Naive B cell (primary cell): ENCODE measurements around the gene NBPF15. TPM values are rescaled to one million over a fixed set of nuclear protein-coding genes. Genes with fewer than 3 reads are reported as not detected.
"Not testable (repeated sequence)": the region's sequence is repeated elsewhere in the genome, so short reads cannot be mapped to it uniquely, and the experiment has no call there.

Experiments
- ATAC-seq, 2 donors: fragments of 150-1000 bp; cut with Tn5 transposase; 2 replicates each; pipeline ENCODE4 v1.10.0; 2021; ENCODE audit warnings: low read depth in 2 of 2, mild to moderate bottlenecking in 2 of 2, moderate library complexity in 2 of 2
- DNase-seq: peaks from one replicate; pipeline ENCODE4 v3.0.0; 2022
- H3K27ac Mint-ChIP-seq, 6 donors: one replicate each; pipeline ENCODE4 v1.8.0; 2020 to 2022; ENCODE audit warnings: mild to moderate bottlenecking in 6 of 6, mixed read lengths in 6 of 6, moderate library complexity in 5 of 6, inconsistent platforms in 2 of 6
- H3K27me3 Mint-ChIP-seq, 3 donors: one replicate each; pipeline ENCODE4 v1.8.0; 2021 to 2022; ENCODE audit warnings: mixed read lengths in 3 of 3, mild to moderate bottlenecking in 1 of 3
- H3K36me3 Mint-ChIP-seq, 2 donors: one replicate each; pipeline ENCODE4 v1.8.0; 2020 to 2022; ENCODE audit warnings: mixed read lengths in 2 of 2, inconsistent platforms in 1 of 2, mild to moderate bottlenecking in 1 of 2
- H3K4me1 Mint-ChIP-seq, 3 donors: one replicate each; pipeline ENCODE4 v1.8.0; 2020 to 2022; ENCODE audit warnings: mixed read lengths in 3 of 3, inconsistent platforms in 1 of 3, mild to moderate bottlenecking in 1 of 3, moderate library complexity in 1 of 3
- H3K4me3 Mint-ChIP-seq, 8 donors: one replicate each; pipeline ENCODE4 v1.8.0; 2020 to 2022; ENCODE audit warnings: mild to moderate bottlenecking in 8 of 8, mixed read lengths in 8 of 8, moderate library complexity in 8 of 8, inconsistent platforms in 2 of 8
- H3K9me3 Mint-ChIP-seq, 7 donors: one replicate each; pipeline ENCODE4 v1.8.0; 2020 to 2022; ENCODE audit warnings: mixed read lengths in 7 of 7, mild to moderate bottlenecking in 5 of 7, inconsistent platforms in 2 of 7, moderate library complexity in 1 of 7
- polyA plus RNA-seq, 6 donors: library from polyadenylated mRNA; unstranded; fragments of 300-500 nt; fragmentation: Illumina TruSeq; gene quantifications; one replicate each; pipeline ENCODE4 v1.2.3, GENCODE V29; 2021; ENCODE audit warnings: low read depth in 6 of 6

The NBPF15 gene
- 10 to 100 TPM in 4 of 6 donors, 1 to 10 TPM in 2; 6.5 to 15.2 (median 10.7) TPM for polyA plus RNA-seq

- H3K27me3 Mint-ChIP-seq, H3K9me3 Mint-ChIP-seq: not testable (repeated sequence)
- peak; percentile 93 to 95 for ATAC-seq
Observed at GRCh38 chr1:144461136-144461759, at the start of gene NBPF15. Gene NBPF15 (minus strand): TSS chr1:144461669. CDS start chr1:144440003, 21,666 bp downstream.

GRCh38 chr1:144496429-144496828, 35.0 kb upstream of the NBPF15 start:
- not testable (repeated sequence) for H3K36me3 Mint-ChIP-seq, ATAC-seq, H3K4me1 Mint-ChIP-seq, H3K9me3 Mint-ChIP-seq, H3K4me3 Mint-ChIP-seq, DNase-seq, H3K27ac Mint-ChIP-seq, H3K27me3 Mint-ChIP-seq

More at GRCh38 chr1:144461136-144461759, at the start of gene NBPF15:
- H3K4me3 Mint-ChIP-seq = peak within 1 kb of the TSS; percentile 95 to 98 (median 96)
- peak within 1 kb of the TSS in 4 of 6 donors; percentile 65 to 91 (median 72) for H3K27ac Mint-ChIP-seq
- not testable (repeated sequence) for H3K36me3 Mint-ChIP-seq, H3K4me1 Mint-ChIP-seq
- peak; percentile 61 for DNase-seq

DNA sequence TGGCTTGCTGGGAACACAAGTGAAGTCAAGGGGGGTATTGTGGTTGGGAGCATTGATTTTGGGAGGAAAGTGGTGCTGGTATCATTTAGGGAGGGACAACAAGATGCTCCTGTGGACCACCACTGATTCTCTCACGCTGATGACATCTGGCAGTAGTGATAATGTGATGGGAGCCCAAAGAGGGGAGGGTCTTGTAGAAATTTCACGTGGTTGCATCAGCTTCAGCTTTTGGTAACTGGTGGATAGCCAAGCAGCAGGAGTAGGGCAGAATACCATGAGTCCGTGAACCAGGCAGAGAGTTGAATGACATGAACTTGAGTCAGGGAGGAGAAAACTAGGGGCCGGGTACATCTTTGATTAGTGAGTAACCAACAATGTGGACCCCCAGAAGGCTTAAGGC, 32.7 kb upstream of the NBPF15 start:
- not testable (repeated sequence) for H3K4me1 Mint-ChIP-seq, ATAC-seq, H3K36me3 Mint-ChIP-seq, DNase-seq, H3K27ac Mint-ChIP-seq, H3K4me3 Mint-ChIP-seq, H3K9me3 Mint-ChIP-seq, H3K27me3 Mint-ChIP-seq

GRCh38 chr1:144490394-144490793, 28.9 kb upstream of the NBPF15 start:
- H3K4me1 Mint-ChIP-seq, ATAC-seq: not testable (repeated sequence)

GRCh38 chr1:144487002-144487401, 25.5 kb upstream of the NBPF15 start:
- H3K4me3 Mint-ChIP-seq, ATAC-seq, H3K36me3 Mint-ChIP-seq, H3K9me3 Mint-ChIP-seq, H3K27ac Mint-ChIP-seq, H3K4me1 Mint-ChIP-seq, H3K27me3 Mint-ChIP-seq, DNase-seq: not testable (repeated sequence)

More at GRCh38 chr1:144490394-144490793, 28.9 kb upstream of the NBPF15 start:
- DNase-seq, H3K27ac Mint-ChIP-seq, H3K27me3 Mint-ChIP-seq, H3K36me3 Mint-ChIP-seq, H3K9me3 Mint-ChIP-seq: not testable (repeated sequence)
- peak overlapping the region in 2 of 8 donors; percentile 34 to 70 for H3K4me3 Mint-ChIP-seq

DNA sequence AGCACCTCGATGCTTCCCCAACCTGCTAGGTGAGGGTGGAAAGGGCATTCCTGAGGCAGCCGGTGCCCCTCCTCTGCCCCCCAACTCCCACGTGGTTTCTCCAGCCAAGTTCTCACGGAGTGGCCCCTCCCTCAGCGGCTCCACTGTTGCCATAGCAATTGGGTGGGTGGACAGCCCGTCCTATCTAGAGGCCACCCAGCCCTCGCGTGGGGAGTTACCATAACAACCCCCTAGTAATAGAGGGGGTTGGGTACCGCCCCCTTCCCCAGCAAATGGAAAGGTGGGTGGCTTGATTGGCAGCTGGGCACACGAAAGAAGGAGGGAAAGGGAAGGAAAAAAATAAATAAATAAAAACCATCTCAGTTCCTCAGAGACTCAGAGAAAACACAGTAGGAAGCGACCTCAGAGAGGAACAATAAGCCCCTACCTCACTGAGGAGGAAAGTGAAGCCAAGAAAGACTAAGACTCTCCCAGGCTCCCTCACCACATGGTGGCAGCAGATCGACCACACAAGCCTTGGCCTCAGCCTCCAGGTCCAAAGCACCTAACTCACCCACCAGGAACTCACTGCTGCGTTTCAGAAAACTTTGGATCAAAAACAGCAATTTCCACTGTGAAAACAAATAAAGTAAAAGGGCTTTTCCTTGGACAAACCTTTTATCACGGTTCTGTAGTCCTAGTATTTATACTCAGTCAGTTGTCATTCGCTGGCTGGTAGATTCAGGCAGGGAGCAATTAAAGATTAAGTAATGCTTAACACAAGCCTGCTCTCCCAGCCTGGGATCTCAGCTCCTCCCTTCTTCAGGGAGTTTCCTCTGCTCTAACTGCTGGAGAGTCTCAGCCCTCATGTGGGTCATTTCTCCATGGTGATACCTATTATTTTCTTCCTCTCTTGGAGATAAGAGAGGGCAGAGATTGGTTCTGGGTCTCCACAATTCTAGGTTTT, 23.9 kb upstream of the NBPF15 start:
- DNase-seq, H3K9me3 Mint-ChIP-seq, H3K4me1 Mint-ChIP-seq, H3K4me3 Mint-ChIP-seq, H3K27me3 Mint-ChIP-seq, H3K27ac Mint-ChIP-seq, H3K36me3 Mint-ChIP-seq: not testable (repeated sequence)
- ATAC-seq = peak in 1 of 2 donors; percentile 68

GRCh38 chr1:144473897-144474296, 12.4 kb upstream of the NBPF15 start:
- not testable (repeated sequence) for H3K36me3 Mint-ChIP-seq, H3K9me3 Mint-ChIP-seq, ATAC-seq, DNase-seq, H3K27ac Mint-ChIP-seq, H3K4me1 Mint-ChIP-seq, H3K4me3 Mint-ChIP-seq, H3K27me3 Mint-ChIP-seq

GRCh38 chr1:144471434-144471833, 10.0 kb upstream of the NBPF15 start:
- not testable (repeated sequence) for H3K36me3 Mint-ChIP-seq, H3K27ac Mint-ChIP-seq, ATAC-seq, H3K4me3 Mint-ChIP-seq, DNase-seq, H3K9me3 Mint-ChIP-seq, H3K27me3 Mint-ChIP-seq, H3K4me1 Mint-ChIP-seq

DNA sequence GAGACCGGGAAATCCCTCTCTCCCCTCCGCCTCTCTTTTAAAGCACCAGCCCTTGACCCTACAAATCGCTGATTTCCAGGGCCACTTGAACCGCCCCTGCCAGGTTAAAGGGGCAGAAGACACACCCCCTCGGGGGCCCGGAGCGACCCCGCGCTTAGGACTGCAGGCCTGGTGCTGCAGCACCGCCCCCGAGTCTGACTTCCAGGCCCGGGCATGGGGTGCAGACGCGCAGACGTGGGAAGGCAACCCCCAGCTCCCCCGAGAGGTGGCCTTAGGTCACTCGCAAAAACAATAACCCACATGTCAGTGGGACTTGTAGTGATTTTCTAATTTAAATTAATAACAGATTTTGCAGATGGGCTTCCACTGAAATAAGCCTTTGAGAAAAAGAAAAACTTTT, 309 bp upstream of the NBPF15 start:
- H3K36me3 Mint-ChIP-seq, H3K4me1 Mint-ChIP-seq, DNase-seq, H3K27me3 Mint-ChIP-seq, H3K9me3 Mint-ChIP-seq: not testable (repeated sequence)
- Mint-ChIP-seq H3K27ac (peak overlapping the region in 1 of 6 donors; percentile 78), H3K4me3 (peak overlapping the region in 5 of 8 donors; percentile 96 to 97 (median 96))
- ATAC-seq = peak; percentile 19 to 24

- H3K27ac Mint-ChIP-seq, DNase-seq, H3K9me3 Mint-ChIP-seq, H3K36me3 Mint-ChIP-seq, H3K27me3 Mint-ChIP-seq, H3K4me1 Mint-ChIP-seq: not testable (repeated sequence)
- peak; percentile 54 to 56 for ATAC-seq
- peak overlapping the region; percentile 95 to 98 (median 96) for H3K4me3 Mint-ChIP-seq
Observed at GRCh38 chr1:144460686-144461085, 783 bp downstream of the NBPF15 start.

DNA sequence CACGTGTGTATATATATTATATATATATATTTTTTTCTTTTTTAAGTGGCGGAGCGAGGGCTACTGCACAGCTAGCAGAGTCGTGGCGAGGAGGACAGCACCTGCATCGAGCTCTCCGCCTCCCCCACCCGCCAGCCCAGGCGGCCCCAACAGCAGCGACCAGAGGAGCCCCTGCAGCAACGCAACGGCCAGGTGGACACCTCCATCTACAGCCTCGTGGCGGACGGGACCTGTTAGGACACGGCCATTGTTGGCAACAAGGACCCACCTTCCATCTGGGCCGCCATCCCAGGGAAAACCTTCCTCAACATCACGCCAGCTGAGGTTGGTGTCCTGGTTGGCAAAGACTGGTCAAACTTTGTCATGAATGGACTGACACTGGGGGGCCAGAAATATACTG, 19.1 kb downstream of the NBPF15 start:
- H3K4me1 Mint-ChIP-seq, ATAC-seq, H3K27ac Mint-ChIP-seq, H3K36me3 Mint-ChIP-seq, H3K27me3 Mint-ChIP-seq, DNase-seq, H3K4me3 Mint-ChIP-seq, H3K9me3 Mint-ChIP-seq: not testable (repeated sequence)

- DNase-seq, ATAC-seq, H3K27me3 Mint-ChIP-seq, H3K27ac Mint-ChIP-seq, H3K4me3 Mint-ChIP-seq, H3K9me3 Mint-ChIP-seq, H3K4me1 Mint-ChIP-seq, H3K36me3 Mint-ChIP-seq: not testable (repeated sequence)
Observed at GRCh38 chr1:144439737-144440136, 21.7 kb downstream of the NBPF15 start.

DNA sequence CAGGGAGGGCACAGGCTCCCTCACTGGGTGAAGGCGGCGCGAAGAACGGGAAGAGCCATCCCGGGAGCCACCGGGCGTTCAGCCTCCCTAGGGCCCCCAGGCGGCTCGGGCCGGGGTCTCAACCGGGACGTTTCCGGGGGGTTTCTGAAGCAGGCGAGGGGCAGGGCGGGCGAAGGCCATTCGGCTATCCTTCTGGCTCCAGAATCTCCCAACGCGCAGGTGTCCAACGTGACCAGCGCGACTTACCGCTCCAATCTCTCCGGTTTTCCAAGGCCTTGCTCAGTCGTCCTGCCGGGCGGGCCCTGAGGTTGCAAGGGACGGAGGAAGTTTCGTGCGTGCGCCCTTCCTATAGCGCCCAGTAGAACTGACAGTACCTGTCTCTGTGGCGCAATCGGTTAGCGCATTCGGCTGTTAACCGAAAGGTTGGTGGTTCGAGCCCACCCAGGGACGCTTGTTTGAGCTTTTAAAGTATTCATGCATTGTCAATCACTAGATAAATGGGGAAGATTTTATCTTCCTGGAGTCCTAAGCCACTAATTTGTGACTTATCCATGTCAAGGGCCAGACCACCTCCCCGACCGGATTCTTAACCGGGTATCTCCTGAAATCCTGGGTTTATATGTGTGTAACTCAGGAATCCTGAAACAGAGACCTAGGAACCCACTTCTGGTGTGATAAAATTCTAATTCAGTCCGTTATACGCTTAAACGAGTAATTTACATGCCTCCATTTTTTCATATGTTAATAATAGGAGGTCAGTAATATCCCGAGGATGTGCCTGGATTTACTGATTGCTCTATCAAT, 42.4 kb downstream of the NBPF15 start:
- H3K27ac Mint-ChIP-seq = peak overlapping the region in 5 of 6 donors; percentile 85 to 99 (median 95)
- not testable (repeated sequence) for H3K4me1 Mint-ChIP-seq, ATAC-seq, H3K27me3 Mint-ChIP-seq, H3K9me3 Mint-ChIP-seq
- peak; percentile 49 for DNase-seq
- H3K4me3 Mint-ChIP-seq = peak overlapping the region; percentile 82 to 98 (median 92)
- H3K36me3 Mint-ChIP-seq = peaks cover 5 to 13% of the 10 kb centered on the region in 2 donors
